Stimulated activated CD8-positive, alpha-beta memory T cell treated with anti-CD3 and anti-CD28 coated beads, Interleukin-15, amount 100 ng/mL, for 1 hour (primary cell): ENCODE data around the gene ODAD4.
A peak's percentile ranks its signal among the peaks of the same experiment; 100 is the strongest.
"Not testable (repeated sequence)": the region's sequence is repeated elsewhere in the genome, so short reads cannot be mapped to it uniquely, and the experiment has no call there.

Experiments
- DNase-seq: peaks from one replicate; pipeline ENCODE4 v3.0.0-alpha.2; 2020; ENCODE audit warnings: low read depth

ODAD4 gene

GRCh38 chr17:41912925-41913324 is 17.5 kb upstream of the ODAD4 start:
- DNase-seq = no peak

- no peak for DNase-seq
These were observed 16.6 kb upstream of the ODAD4 start for GRCh38 chr17:41913798-41914197.

- DNase-seq = no peak
These were observed 16.1 kb upstream of the ODAD4 start for GRCh38 chr17:41914358-41914766.

DNA sequence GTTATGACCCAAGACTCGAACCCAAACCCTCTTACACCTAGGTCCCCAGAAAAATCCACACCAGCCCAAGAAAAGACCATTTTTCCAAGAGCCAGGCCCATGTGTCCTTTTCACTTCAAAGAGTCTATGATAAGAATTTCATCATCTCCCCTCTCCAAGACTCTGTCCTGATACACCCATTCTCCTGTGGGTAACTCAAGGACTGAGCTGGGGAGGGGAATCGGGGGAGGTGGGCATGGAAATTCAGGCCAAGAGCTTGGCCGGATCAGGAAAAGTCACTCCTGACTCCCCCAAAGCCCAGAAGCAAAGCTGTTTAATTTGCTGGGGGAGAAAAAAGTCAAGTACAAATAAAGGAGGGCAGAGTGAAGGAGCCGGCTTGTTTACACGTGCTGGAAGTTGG is 15.4 kb upstream of the ODAD4 start:
- no peak for DNase-seq

- DNase-seq = no peak
These were observed 14.9 kb upstream of the ODAD4 start for GRCh38 chr17:41915566-41915965.

GRCh38 chr17:41917192-41917591 is 13.2 kb upstream of the ODAD4 start:
- DNase-seq = no peak

DNA sequence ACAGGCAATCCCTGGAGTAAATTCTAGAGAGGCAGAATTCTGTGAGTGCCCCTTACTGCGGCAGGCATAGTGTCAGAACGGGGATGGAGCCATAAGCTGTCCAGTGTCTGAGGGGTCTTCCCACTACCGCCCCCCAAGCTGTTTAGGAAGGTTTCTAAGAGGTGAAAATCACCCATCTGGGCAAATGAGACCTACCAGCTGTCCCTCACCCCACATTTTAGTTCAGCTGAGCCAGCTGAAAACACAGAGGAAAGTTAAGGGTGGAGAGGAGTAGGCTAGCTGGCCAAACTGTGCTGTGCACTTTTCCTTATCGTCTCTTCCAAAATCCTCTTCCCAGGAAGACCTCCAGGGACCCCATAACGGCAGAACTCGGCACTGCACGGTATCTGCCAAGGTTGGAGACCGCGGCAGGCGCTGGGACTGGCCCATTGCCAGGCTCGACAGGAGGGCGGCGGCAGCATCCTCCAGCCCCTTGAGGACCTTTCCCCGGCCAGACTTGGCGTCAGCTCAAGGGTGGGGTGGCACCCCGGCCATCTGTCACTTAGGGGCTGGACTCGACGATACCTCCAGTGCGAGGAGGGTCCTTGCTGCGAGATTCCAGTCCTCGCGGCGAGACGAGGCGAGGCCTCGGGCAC is 12.6 kb upstream of the ODAD4 start:
- peak; percentile 1 for DNase-seq

GRCh38 chr17:41918314-41919164 is 11.9 kb upstream of the ODAD4 start, which contains the start of gene ACLY:
Gene ACLY (minus strand): TSS chr17:41918951. CDS start chr17:41913873, 5,078 bp downstream.
- peak; percentile 84 for DNase-seq

DNA sequence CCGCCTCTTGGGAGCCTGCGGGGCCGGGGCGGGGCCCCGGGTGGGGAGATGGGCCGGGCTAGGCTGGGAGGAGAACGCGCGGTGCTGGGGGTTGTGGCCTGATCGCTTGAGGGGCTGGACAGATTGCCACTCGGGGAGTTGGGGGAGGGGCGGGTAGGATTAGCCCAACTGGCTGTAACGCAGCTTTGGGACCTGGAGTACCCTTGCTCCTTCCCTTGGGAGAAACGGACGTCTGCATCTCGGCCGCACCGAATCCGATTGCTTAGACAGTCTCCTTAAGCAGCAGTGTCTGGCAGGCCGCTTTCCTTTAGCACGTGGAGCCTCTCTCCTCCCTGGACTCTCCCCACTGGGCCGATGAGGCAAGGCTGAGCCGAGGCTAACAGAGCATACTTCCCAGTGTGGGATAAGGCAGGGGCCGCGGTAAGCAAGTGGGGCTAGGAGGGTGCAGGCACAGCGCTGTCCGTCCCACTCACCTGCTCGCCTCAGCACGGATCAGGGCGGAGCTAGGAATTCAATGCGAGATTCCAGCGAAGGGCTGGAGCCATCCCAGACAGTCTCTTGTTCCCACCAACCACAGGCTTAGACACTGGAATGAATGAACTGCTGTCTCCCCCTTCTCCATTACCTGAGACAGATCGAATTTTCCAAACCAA is 11.1 kb upstream of the ODAD4 start:
- DNase-seq = no peak

GRCh38 chr17:41919840-41920579 is 10.4 kb upstream of the ODAD4 start:
- DNase-seq = no peak

DNA sequence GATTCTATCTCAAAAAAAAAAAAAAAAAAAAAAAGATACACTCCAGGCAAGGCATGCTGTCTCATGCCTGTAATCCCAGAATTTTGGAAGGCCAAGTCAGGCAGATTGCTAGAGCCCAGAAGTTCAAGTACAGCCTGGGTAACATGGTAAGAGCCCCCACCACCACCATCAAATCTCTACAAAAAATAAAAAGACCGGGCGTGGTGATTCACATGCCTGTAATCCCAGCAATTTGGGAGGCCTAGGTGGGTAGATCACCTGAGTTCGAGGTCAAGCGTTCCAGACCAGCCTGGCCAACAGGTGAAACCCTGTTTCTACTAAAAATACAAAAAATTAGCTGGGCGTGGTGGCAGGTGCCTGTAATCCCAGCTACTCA is 9.8 kb upstream of the ODAD4 start:
- no peak for DNase-seq

GRCh38 chr17:41925991-41926590 is 4.3 kb upstream of the ODAD4 start:
- no peak for DNase-seq

GRCh38 chr17:41928693-41929251 is 1.6 kb upstream of the ODAD4 start:
- no peak for DNase-seq

- DNase-seq = not testable (repeated sequence)
These were observed 378 bp downstream of the ODAD4 start for GRCh38 chr17:41930833-41931156.

- DNase-seq = not testable (repeated sequence)
These were observed 1.3 kb downstream of the ODAD4 start for GRCh38 chr17:41931715-41932114.

DNA sequence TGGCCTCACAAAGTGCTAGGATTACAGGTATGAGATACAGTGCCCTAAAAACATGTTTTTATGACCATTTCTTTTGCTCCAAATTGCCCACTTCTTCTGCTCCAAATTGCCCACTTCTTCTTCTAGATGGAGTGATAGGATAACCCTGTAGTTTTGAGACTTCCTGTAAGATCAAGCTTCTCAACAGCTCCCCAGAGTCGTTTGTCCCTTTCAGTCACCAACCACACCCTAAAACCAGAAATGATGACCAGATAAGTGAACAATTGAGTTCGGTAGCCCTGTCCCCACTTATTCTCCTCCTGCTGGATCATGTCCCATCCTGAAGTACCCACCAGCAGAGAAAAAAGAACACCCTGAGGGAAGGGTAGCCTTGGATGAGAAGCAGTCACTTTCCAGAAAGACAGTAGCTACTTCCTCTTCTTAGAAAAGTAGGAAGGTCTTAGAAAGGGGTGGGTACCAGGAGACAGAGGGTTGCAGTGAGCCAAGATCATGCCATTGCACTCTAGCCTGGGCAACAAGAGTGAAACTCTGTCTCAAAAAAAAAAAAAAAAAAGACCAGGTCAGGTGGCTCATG is 2.5 kb downstream of the ODAD4 start:
- DNase-seq = no peak

GRCh38 chr17:41935641-41936040 is 5.2 kb downstream of the ODAD4 start:
- DNase-seq = no peak

- no peak for DNase-seq
These were observed 7.8 kb downstream of the ODAD4 start for GRCh38 chr17:41937970-41938954.

GRCh38 chr17:41939044-41939692 is 8.8 kb downstream of the ODAD4 start:
- DNase-seq = no peak

GRCh38 chr17:41939693-41940090 is 9.3 kb downstream of the ODAD4 start:
- no peak for DNase-seq
